WTC11 (cell line): ENCODE measurements around the gene SNAP25. TPM values are rescaled to one million over a fixed set of nuclear protein-coding genes. Genes with fewer than 3 reads are reported as not detected.

Source experiments
- ARID4B ChIP-seq: sonication (generic); formaldehyde crosslinking; IDR thresholded peaks from 2 replicates; pipeline ENCODE4 v1.8.0; 2023; ENCODE audit warnings: missing genetic modification reagents, mild to moderate bottlenecking, borderline replicate concordance
- ATF2 ChIP-seq: sonication (generic); formaldehyde crosslinking; IDR thresholded peaks from 2 replicates; pipeline ENCODE4 v1.8.1; 2022; ENCODE audit warnings: low read depth, missing genetic modification reagents, borderline replicate concordance
- ESRRA ChIP-seq: sonication (generic); formaldehyde crosslinking; IDR thresholded peaks from 2 replicates; pipeline ENCODE4 v1.8.1; 2022; ENCODE audit warnings: mild to moderate bottlenecking, missing genetic modification reagents, borderline replicate concordance
- FOXP1 ChIP-seq: sonication (generic); formaldehyde crosslinking; IDR thresholded peaks from 2 replicates; pipeline ENCODE4 v1.8.0; 2022; ENCODE audit warnings: missing genetic modification reagents, mild to moderate bottlenecking, moderate library complexity, borderline replicate concordance
- FOXP4 ChIP-seq: sonication (generic); formaldehyde crosslinking; IDR thresholded peaks from 2 replicates; pipeline ENCODE4 v1.8.0; 2022; ENCODE audit warnings: mild to moderate bottlenecking, missing genetic modification reagents
- GABPB1 ChIP-seq: sonication (generic); formaldehyde crosslinking; IDR thresholded peaks from 2 replicates; pipeline ENCODE4 v1.8.1; 2023; ENCODE audit warnings: mild to moderate bottlenecking, missing genetic modification reagents
- KAT7 ChIP-seq: sonication (generic); formaldehyde crosslinking; IDR thresholded peaks from 2 replicates; pipeline ENCODE4 v1.8.1; 2023; ENCODE audit warnings: missing genetic modification reagents, mild to moderate bottlenecking, borderline replicate concordance
- NFATC4 ChIP-seq: fragments of 250-450 bp; sonication (Bioruptor Pico); IDR thresholded peaks from 2 replicates; pipeline ENCODE4 v1.9.0; 2021; ENCODE audit warnings: mild to moderate bottlenecking
- NFYB ChIP-seq: sonication (generic); formaldehyde crosslinking; conservative IDR thresholded peaks from 2 replicates; pipeline ENCODE4 v1.8.0; 2022; ENCODE audit warnings: low read depth, missing genetic modification reagents
- NR2C2 ChIP-seq: sonication (generic); formaldehyde crosslinking; IDR thresholded peaks from 2 replicates; pipeline ENCODE4 v1.8.0; 2022; ENCODE audit warnings: mild to moderate bottlenecking, missing genetic modification reagents
- NR3C1 ChIP-seq: sonication (generic); formaldehyde crosslinking; conservative IDR thresholded peaks from 2 replicates; pipeline ENCODE4 v1.8.1; 2023; ENCODE audit warnings: low read depth, mild to moderate bottlenecking, missing genetic modification reagents
- TEAD1 ChIP-seq: sonication (generic); formaldehyde crosslinking; IDR thresholded peaks from 2 replicates; pipeline ENCODE4 v1.8.0; 2022; ENCODE audit warnings: mild to moderate bottlenecking, missing genetic modification reagents
- TEAD4 ChIP-seq: sonication (generic); formaldehyde crosslinking; IDR thresholded peaks from 2 replicates; pipeline ENCODE4 v1.8.0; 2022; ENCODE audit warnings: mild to moderate bottlenecking, missing genetic modification reagents
- TP53 ChIP-seq: sonication (generic); formaldehyde crosslinking; IDR thresholded peaks from 2 replicates; pipeline ENCODE4 v1.8.1; 2023; ENCODE audit warnings: mild to moderate bottlenecking, missing genetic modification reagents
- ZNF138 ChIP-seq: sonication (generic); formaldehyde crosslinking; conservative IDR thresholded peaks from 2 replicates; pipeline ENCODE4 v1.8.1; 2022; ENCODE audit warnings: mild to moderate bottlenecking, moderate library complexity, missing genetic modification reagents
- ZNF317 ChIP-seq: sonication (generic); formaldehyde crosslinking; IDR thresholded peaks from 2 replicates; pipeline ENCODE4 v1.8.1; 2023; ENCODE audit warnings: low read depth, mild to moderate bottlenecking, moderate library complexity, missing genetic modification reagents, borderline replicate concordance
- ZNF512 ChIP-seq: sonication (generic); formaldehyde crosslinking; IDR thresholded peaks from 2 replicates; pipeline ENCODE4 v1.8.1; 2022; ENCODE audit warnings: missing genetic modification reagents, borderline replicate concordance
- total RNA-seq: library from RNA; stranded (reverse); gene quantifications from 3 replicates; pipeline ENCODE4 v1.2.3, GENCODE V29; 2021
- TF ChIP-seq, protein P1 (sequence below): sonication (generic); formaldehyde crosslinking; IDR thresholded peaks from 2 replicates; pipeline ENCODE4 v1.8.1; 2023; ENCODE audit warnings: mild to moderate bottlenecking, missing genetic modification reagents, moderate library complexity
- TF ChIP-seq, protein P2 (sequence below): fragments of 250-450 bp; sonication (Bioruptor Pico); conservative IDR thresholded peaks from 2 replicates; pipeline ENCODE4 v1.9.0; 2021; ENCODE audit warnings: mild to moderate bottlenecking
- TF ChIP-seq, protein P3 (sequence below): sonication (generic); formaldehyde crosslinking; IDR thresholded peaks from 2 replicates; pipeline ENCODE4 v1.8.0; 2022; ENCODE audit warnings: missing genetic modification reagents

The SNAP25 gene
- total RNA-seq, 1 experiment from 2014 or later = 0.72 TPM

GRCh38 chr20:10217721-10218410 lies 764 bp upstream of the SNAP25 start (continued):
- TF ChIP-seq, protein P1, sequence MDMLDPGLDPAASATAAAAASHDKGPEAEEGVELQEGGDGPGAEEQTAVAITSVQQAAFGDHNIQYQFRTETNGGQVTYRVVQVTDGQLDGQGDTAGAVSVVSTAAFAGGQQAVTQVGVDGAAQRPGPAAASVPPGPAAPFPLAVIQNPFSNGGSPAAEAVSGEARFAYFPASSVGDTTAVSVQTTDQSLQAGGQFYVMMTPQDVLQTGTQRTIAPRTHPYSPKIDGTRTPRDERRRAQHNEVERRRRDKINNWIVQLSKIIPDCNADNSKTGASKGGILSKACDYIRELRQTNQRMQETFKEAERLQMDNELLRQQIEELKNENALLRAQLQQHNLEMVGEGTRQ (CRISPR knock-in tag) = no peak
- TF ChIP-seq GABPB1 (CRISPR knock-in tag) (no peak), ZNF512 (CRISPR knock-in tag) (no peak), TP53 (CRISPR knock-in tag) (peak; percentile 93), KAT7 (CRISPR knock-in tag) (no peak), ESRRA (CRISPR knock-in tag) (no peak), FOXP4 (CRISPR knock-in tag) (peak; percentile 93), ATF2 (no peak), TEAD4 (CRISPR knock-in tag) (0 out of 2 replicates have a peak, but pooled peaks have one; percentile 47), ZNF138 (CRISPR knock-in tag) (peak; percentile 79; the same call in 1 of the 2 replicates), ARID4B (CRISPR knock-in tag) (peak; percentile 82; the same call in 1 of the 2 replicates), NFYB (CRISPR knock-in tag) (peak; percentile 31), TEAD1 (peak; percentile 95), NR3C1 (CRISPR knock-in tag) (no peak), FOXP1 (CRISPR knock-in tag) (no peak; the same call in none of the 2 replicates), NR2C2 (CRISPR knock-in tag) (no peak), NFATC4 (no peak), ZNF317 (CRISPR knock-in tag) (no peak)
- TF ChIP-seq, protein P2, sequence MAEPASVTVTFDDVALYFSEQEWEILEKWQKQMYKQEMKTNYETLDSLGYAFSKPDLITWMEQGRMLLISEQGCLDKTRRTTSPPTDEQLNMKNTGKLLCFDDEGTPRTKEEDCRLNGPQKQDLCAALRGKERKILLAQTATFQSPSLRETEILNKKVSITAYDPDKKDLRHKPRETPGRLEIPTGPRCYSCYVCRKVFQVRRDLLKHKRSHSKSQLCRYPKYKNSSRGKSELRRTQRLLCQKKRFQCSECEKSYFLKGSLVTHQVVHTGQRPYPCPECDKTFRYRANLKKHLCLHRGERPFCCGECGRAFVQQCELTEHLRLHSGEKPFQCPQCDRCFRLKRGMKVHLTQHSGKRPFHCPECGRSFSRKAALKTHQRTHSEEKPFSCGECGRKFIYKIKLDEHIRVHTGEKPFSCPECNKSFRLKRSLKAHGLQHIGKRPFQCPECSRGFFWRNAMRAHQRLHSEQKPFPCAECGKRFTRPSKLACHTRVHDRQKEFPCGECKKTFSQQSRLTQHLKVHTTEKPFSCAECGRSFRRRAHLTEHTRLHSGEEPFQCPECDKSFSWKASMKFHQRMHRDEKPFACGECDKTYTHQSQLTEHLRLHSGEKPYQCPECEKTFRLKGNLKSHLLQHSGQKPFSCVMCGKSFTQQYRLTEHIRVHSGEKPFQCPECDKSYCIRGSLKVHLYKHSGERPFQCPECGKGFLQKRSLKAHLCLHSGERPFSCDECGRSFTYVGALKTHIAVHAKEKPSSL = no peak
- TF ChIP-seq, protein P3, sequence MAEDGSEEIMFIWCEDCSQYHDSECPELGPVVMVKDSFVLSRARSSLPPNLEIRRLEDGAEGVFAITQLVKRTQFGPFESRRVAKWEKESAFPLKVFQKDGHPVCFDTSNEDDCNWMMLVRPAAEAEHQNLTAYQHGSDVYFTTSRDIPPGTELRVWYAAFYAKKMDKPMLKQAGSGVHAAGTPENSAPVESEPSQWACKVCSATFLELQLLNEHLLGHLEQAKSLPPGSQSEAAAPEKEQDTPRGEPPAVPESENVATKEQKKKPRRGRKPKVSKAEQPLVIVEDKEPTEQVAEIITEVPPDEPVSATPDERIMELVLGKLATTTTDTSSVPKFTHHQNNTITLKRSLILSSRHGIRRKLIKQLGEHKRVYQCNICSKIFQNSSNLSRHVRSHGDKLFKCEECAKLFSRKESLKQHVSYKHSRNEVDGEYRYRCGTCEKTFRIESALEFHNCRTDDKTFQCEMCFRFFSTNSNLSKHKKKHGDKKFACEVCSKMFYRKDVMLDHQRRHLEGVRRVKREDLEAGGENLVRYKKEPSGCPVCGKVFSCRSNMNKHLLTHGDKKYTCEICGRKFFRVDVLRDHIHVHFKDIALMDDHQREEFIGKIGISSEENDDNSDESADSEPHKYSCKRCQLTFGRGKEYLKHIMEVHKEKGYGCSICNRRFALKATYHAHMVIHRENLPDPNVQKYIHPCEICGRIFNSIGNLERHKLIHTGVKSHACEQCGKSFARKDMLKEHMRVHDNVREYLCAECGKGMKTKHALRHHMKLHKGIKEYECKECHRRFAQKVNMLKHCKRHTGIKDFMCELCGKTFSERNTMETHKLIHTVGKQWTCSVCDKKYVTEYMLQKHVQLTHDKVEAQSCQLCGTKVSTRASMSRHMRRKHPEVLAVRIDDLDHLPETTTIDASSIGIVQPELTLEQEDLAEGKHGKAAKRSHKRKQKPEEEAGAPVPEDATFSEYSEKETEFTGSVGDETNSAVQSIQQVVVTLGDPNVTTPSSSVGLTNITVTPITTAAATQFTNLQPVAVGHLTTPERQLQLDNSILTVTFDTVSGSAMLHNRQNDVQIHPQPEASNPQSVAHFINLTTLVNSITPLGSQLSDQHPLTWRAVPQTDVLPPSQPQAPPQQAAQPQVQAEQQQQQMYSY = no peak
